Stimulated activated memory B cell treated with anti-CD40 and anti-IgM and Interleukin-4, amounts not matched to agents 10 μg/mL and 1 μg/mL and 100 μg/mL, for 72 hours (primary cell): ENCODE data around the gene BRD3.
A peak's percentile ranks its signal among the peaks of the same experiment; 100 is the strongest.
"Not testable (repeated sequence)": the region's sequence is repeated elsewhere in the genome, so short reads cannot be mapped to it uniquely, and the experiment has no call there.

Experiments used
- ATAC-seq: fragments of 150-1000 bp; cut with Tn5 transposase; 2 replicates; pipeline ENCODE4 v1.10.0; 2021
- H3K27ac Mint-ChIP-seq: one replicate; pipeline ENCODE4 v1.8.0; 2022; ENCODE audit warnings: mild to moderate bottlenecking, mixed read lengths
- H3K27me3 Mint-ChIP-seq: one replicate; pipeline ENCODE4 v1.8.0; 2022; ENCODE audit warnings: mixed read lengths
- H3K36me3 Mint-ChIP-seq: one replicate; pipeline ENCODE4 v1.8.0; 2022; ENCODE audit warnings: mixed read lengths
- H3K4me1 Mint-ChIP-seq: one replicate; pipeline ENCODE4 v1.8.0; 2022; ENCODE audit warnings: mixed read lengths
- H3K4me3 Mint-ChIP-seq: one replicate; pipeline ENCODE4 v1.8.0; 2022; ENCODE audit warnings: mild to moderate bottlenecking, moderate library complexity, mixed read lengths
- H3K9me3 Mint-ChIP-seq: one replicate; pipeline ENCODE4 v1.8.0; 2022; ENCODE audit warnings: mixed read lengths

The BRD3 gene

GRCh38 chr9:134072683-134073082 is 4.9 kb upstream of the BRD3 start:
- not testable (repeated sequence) for H3K4me3 Mint-ChIP-seq, H3K36me3 Mint-ChIP-seq, H3K4me1 Mint-ChIP-seq, H3K9me3 Mint-ChIP-seq, H3K27ac Mint-ChIP-seq, ATAC-seq
- H3K27me3 Mint-ChIP-seq: peaks cover 20% of the 10 kb centered on the region

DNA sequence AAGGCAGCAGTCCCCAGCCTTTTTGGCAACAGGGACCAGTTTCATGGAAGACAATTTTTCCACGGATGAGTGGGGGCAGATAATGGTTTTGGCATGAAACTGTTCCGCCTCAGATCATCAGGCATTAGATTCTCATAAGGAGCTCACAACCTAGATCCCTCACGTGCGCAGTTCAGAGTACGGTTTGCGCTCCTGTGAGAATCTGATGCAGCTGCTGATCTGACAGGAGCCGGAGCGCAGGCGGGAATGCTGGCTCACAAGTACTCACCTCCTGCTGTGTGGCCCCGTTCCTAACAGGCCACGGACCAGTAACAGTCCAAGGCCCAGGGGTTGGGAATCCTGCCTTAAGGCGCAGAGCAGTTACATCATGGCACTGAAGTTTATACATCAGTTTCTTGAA is 3.3 kb upstream of the BRD3 start:
- no peak for ATAC-seq
- H3K36me3 Mint-ChIP-seq: no peaks in the 10 kb centered on the region
- H3K4me3 Mint-ChIP-seq: no peak overlapping the region
- no peaks in the 10 kb centered on the region for H3K9me3 Mint-ChIP-seq
- no peak overlapping the region for H3K27ac Mint-ChIP-seq
- peaks cover 20% of the 10 kb centered on the region for H3K27me3 Mint-ChIP-seq
- peaks cover 10% of the 10 kb centered on the region for H3K4me1 Mint-ChIP-seq

GRCh38 chr9:134069480-134070399 is 1.9 kb upstream of the BRD3 start:
- H3K4me1 Mint-ChIP-seq: peaks cover 24% of the 10 kb centered on the region
- H3K27me3 Mint-ChIP-seq: peaks cover 20% of the 10 kb centered on the region
- no peak for ATAC-seq
- no peaks in the 10 kb centered on the region for H3K36me3 Mint-ChIP-seq
- no peaks in the 10 kb centered on the region for H3K9me3 Mint-ChIP-seq
- no peak overlapping the region for H3K27ac Mint-ChIP-seq
- peak overlapping the region; percentile 85 for H3K4me3 Mint-ChIP-seq

GRCh38 chr9:134068744-134069479 is 1.1 kb upstream of the BRD3 start:
- Mint-ChIP-seq H3K9me3 (no peaks in the 10 kb centered on the region), H3K4me1 (peaks cover 27% of the 10 kb centered on the region), H3K27me3 (peaks cover 20% of the 10 kb centered on the region), H3K27ac (peak overlapping the region; percentile 72), H3K4me3 (peak overlapping the region; percentile 85), H3K36me3 (no peaks in the 10 kb centered on the region)
- ATAC-seq: no peak

DNA sequence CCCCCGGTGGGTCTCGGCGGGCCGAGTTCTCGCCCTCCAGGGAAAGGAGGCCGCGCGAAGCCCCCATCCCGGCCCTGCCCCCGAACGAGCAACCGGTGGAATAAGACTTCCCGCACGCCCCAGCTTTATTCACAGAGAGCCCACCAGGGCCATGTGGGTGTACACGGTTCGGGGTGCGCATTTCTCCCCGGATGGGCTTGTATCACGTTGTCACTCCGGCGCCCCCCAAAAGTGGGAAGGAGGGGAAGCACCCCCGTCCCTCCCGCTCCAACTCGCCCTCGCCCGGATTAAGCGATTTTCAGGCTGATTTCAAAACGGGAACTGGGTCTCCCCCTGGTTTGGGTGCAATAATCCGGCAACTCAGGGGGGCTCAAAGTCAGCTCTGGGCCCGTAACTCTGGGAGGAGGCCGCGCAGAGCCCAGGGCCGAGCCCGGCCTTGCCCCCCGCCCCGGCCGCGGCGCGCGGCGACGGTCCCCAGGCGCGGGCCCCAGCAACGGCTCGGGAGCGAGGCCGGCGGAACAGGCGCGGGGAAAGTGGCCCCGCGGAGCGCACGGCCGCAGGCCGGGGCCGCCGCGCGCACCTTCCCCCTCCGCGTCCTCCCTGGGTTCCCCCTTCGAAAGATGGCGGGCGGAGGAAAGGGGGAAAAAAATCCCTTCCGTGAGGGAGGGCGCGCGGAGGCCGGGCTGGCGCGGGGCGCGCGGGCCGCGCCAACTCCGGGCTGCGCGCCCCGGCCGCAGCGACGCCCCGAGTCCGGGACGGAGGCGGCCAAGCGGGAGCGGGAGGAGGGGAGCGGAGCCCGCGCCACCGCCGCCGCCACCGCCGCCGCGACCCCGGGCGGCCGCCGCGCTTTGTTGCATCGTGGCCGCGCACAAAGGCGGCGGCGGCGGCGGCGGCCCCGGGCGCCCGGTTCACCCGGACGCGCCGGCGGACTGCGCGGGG is 644 bp downstream of the BRD3 start:
- H3K4me1 Mint-ChIP-seq: peaks cover 43% of the 10 kb centered on the region

GRCh38 chr9:134066526-134066912 is 1.3 kb downstream of the BRD3 start:
- H3K4me3 Mint-ChIP-seq: peak overlapping the region; percentile 85
- ATAC-seq: no peak
- no peaks in the 10 kb centered on the region for H3K36me3 Mint-ChIP-seq
- H3K27ac Mint-ChIP-seq: peak overlapping the region; percentile 86
- H3K4me1 Mint-ChIP-seq: peaks cover 50% of the 10 kb centered on the region
- no peaks in the 10 kb centered on the region for H3K9me3 Mint-ChIP-seq
- peaks cover 20% of the 10 kb centered on the region for H3K27me3 Mint-ChIP-seq

More for the DNA sequence above, 644 bp downstream of the BRD3 start:
- ATAC-seq: peak; percentile 14
- peaks cover 20% of the 10 kb centered on the region for H3K27me3 Mint-ChIP-seq
- no peaks in the 10 kb centered on the region for H3K9me3 Mint-ChIP-seq
- no peaks in the 10 kb centered on the region for H3K36me3 Mint-ChIP-seq
- peak overlapping the region; percentile 85 for H3K4me3 Mint-ChIP-seq
- peak overlapping the region; percentile 86 for H3K27ac Mint-ChIP-seq

- ATAC-seq: peak; percentile 53
- Mint-ChIP-seq H3K4me3 (peak overlapping the region; percentile 85), H3K27me3 (peaks cover 15% of the 10 kb centered on the region), H3K9me3 (no peaks in the 10 kb centered on the region), H3K36me3 (no peaks in the 10 kb centered on the region), H3K27ac (peak overlapping the region; percentile 86), H3K4me1 (peaks cover 57% of the 10 kb centered on the region)
These were observed 2.0 kb downstream of the BRD3 start for GRCh38 chr9:134065612-134066419.

DNA sequence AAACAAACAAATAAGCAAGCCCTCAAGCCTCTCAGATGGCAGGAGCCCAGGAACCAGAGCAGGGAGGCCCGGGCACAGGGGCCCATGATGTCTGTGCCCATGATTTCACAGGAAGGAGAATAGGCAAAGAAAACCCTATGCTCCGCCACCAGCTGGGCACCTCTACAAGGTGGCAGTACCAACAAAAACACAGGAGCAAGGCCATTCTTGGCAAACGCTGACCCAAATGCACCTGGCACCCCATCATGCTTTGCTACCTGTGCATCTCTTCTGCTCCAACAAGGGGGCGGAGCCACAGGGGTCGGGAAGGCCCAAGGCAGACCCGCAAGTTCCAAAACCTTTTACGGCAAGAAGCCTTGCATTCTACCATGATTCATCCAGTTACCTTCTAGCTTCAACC is 3.1 kb downstream of the BRD3 start:
- H3K27me3 Mint-ChIP-seq: peaks cover 4% of the 10 kb centered on the region
- H3K4me1 Mint-ChIP-seq: peaks cover 68% of the 10 kb centered on the region

GRCh38 chr9:134063571-134064450 is 4.0 kb downstream of the BRD3 start:
- Mint-ChIP-seq H3K9me3 (no peaks in the 10 kb centered on the region), H3K27me3 (no peaks in the 10 kb centered on the region), H3K27ac (no peak overlapping the region), H3K4me3 (no peak overlapping the region), H3K36me3 (no peaks in the 10 kb centered on the region), H3K4me1 (peaks cover 77% of the 10 kb centered on the region)
- no peak for ATAC-seq

More for the DNA sequence above, 3.1 kb downstream of the BRD3 start:
- no peak for ATAC-seq
- Mint-ChIP-seq H3K27ac (peak overlapping the region; percentile 86), H3K36me3 (no peaks in the 10 kb centered on the region), H3K4me3 (no peak overlapping the region), H3K9me3 (no peaks in the 10 kb centered on the region)

- Mint-ChIP-seq H3K4me1 (peaks cover 84% of the 10 kb centered on the region), H3K36me3 (no peaks in the 10 kb centered on the region), H3K9me3 (no peaks in the 10 kb centered on the region), H3K27me3 (no peaks in the 10 kb centered on the region), H3K27ac (no peak overlapping the region), H3K4me3 (no peak overlapping the region)
- ATAC-seq: no peak
These were observed 4.7 kb downstream of the BRD3 start for GRCh38 chr9:134063088-134063570.

- peaks cover 85% of the 10 kb centered on the region for H3K4me1 Mint-ChIP-seq
These were observed 5.3 kb downstream of the BRD3 start for GRCh38 chr9:134062461-134063087.

GRCh38 chr9:134061688-134062371 is 6.0 kb downstream of the BRD3 start:
- H3K36me3 Mint-ChIP-seq: no peaks in the 10 kb centered on the region
- H3K4me3 Mint-ChIP-seq: no peak overlapping the region
- H3K4me1 Mint-ChIP-seq: peaks cover 90% of the 10 kb centered on the region
- H3K27me3 Mint-ChIP-seq: no peaks in the 10 kb centered on the region
- H3K9me3 Mint-ChIP-seq: no peaks in the 10 kb centered on the region
- no peak overlapping the region for H3K27ac Mint-ChIP-seq
- ATAC-seq: no peak

More at GRCh38 chr9:134062461-134063087, 5.3 kb downstream of the BRD3 start:
- ATAC-seq: no peak
- H3K27me3 Mint-ChIP-seq: no peaks in the 10 kb centered on the region
- H3K9me3 Mint-ChIP-seq: no peaks in the 10 kb centered on the region
- H3K4me3 Mint-ChIP-seq: no peak overlapping the region
- no peaks in the 10 kb centered on the region for H3K36me3 Mint-ChIP-seq
- H3K27ac Mint-ChIP-seq: no peak overlapping the region
